ENCODE data around the gene SOCS3. TPM values are rescaled to one million over a fixed set of nuclear protein-coding genes. Genes with fewer than 3 reads are reported as not detected.

SOCS3 gene
- total RNA-seq, 1 experiment from 2014 or later = 21.7 TPM

DNA sequence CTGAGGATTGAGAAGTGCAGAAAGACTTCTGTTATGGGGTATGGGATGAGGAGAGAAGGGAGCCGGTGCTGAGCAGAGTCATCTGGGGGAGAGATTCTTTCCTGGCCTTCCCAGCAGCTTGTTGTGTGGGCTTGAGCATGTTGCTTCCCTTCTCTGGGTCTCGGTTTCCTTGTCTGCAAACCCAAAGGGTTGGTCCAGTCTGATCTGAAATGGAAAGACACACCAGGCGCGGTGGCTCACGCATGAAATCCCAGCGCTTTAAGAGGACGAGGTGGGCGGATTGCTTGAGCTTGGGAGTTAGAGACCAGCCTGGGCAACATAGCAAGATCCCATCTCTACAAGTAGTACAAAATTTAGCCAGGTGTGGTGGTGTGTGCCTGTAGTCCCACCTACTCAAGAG, 6.0 kb downstream of the SOCS3 start:
- POLR2A ChIA-PET (ENCODE audit: unreplicated experiment) = interaction anchor here (0.6 kb wide), 1 partner anchor 269 kb away, joined by 3 read pairs; no protein-coding TSS in a partner anchor
- TF ChIP-seq EZH2 (IDR thresholded peaks at IDR 0.05; ENCODE audit: low read depth) = no peak
- Histone ChIP-seq H3K4me1 (replicated peaks; ENCODE audit: insufficient read depth) (peaks cover 40% of the 10 kb centered on the region), H2AFZ (no peak overlapping the region), H3K79me2 (ENCODE audit: low read depth) (peaks cover 32% of the 10 kb centered on the region), H3K4me2 (peak overlapping the region; percentile 78), H3K36me3 (ENCODE audit: low read depth) (no peaks in the 10 kb centered on the region; the same call in 1 of the 2 replicates), H3K9me3 (ENCODE audit: insufficient read depth, low read depth) (no peaks in the 10 kb centered on the region), H3F3A (ENCODE audit: insufficient read depth, low read depth) (peaks cover 32% of the 10 kb centered on the region; the same call in 1 of the 2 replicates), H3K27ac (peak overlapping the region; percentile 65), H3K9me2 (ENCODE audit: insufficient read depth) (no peaks in the 10 kb centered on the region), H4K20me1 (ENCODE audit: insufficient read depth) (peaks cover 21% of the 10 kb centered on the region), H3K4me3 (peak overlapping the region; percentile 55; the same call in 1 of the 2 replicates), H3K27me3 (ENCODE audit: insufficient read depth, low read depth) (no peaks in the 10 kb centered on the region)
- intact Hi-C loops (cut with micrococcal nuclease; ENCODE audit: unreplicated experiment) = no loop called here
- CTCF ChIA-PET = no interaction called here
- TSS peak; percentile 73 for BruUV-seq (replicated peaks)
- no peak for DNase-seq

DNA sequence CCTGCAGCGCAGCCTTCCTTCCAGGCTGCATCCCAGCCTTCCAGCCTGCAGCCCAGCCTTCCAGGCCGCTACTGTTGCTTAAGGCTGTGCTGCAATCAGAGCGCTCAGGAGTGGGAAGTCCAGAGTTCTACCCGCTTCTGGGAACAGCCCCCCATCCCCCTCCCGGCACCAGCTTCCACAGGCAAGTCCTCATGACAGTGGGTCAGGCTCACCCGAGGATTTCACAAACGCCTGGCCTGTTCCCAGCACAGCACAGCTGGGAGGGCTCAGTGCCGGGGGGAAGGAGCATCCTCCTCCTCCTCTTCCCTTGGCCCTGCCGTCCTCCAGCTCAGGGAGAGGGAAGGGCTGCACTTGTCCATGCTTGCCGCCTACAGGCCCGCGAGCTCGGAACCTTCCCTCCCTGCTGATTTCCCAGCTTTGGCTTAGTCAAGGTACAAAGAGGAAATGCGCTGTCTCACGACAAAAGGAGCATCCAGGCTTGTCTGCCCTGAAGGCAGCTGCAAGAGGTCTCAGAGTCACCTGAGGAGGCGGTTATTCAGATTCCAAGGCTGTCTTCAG, 8.3 kb downstream of the SOCS3 start:
- Histone ChIP-seq H3K36me3 (ENCODE audit: low read depth) (no peaks in the 10 kb centered on the region), H3K79me2 (ENCODE audit: low read depth) (peaks cover 10% of the 10 kb centered on the region), H3K4me1 (replicated peaks; ENCODE audit: insufficient read depth) (peaks cover 22% of the 10 kb centered on the region), H3K4me3 (no peak overlapping the region), H3K9me2 (ENCODE audit: insufficient read depth) (no peaks in the 10 kb centered on the region), H4K20me1 (ENCODE audit: insufficient read depth) (no peaks in the 10 kb centered on the region), H3K9me3 (ENCODE audit: insufficient read depth, low read depth) (no peaks in the 10 kb centered on the region), H3K27ac (no peak overlapping the region), H3F3A (ENCODE audit: insufficient read depth, low read depth) (peaks cover 32% of the 10 kb centered on the region; the same call in 1 of the 2 replicates), H2AFZ (no peak overlapping the region), H3K27me3 (ENCODE audit: insufficient read depth, low read depth) (no peaks in the 10 kb centered on the region), H3K4me2 (peak overlapping the region; percentile 78; the same call in 1 of the 2 replicates)
- TF ChIP-seq EZH2 (IDR thresholded peaks at IDR 0.05; ENCODE audit: low read depth) = no peak
- TF ChIP-seq, protein P1, sequence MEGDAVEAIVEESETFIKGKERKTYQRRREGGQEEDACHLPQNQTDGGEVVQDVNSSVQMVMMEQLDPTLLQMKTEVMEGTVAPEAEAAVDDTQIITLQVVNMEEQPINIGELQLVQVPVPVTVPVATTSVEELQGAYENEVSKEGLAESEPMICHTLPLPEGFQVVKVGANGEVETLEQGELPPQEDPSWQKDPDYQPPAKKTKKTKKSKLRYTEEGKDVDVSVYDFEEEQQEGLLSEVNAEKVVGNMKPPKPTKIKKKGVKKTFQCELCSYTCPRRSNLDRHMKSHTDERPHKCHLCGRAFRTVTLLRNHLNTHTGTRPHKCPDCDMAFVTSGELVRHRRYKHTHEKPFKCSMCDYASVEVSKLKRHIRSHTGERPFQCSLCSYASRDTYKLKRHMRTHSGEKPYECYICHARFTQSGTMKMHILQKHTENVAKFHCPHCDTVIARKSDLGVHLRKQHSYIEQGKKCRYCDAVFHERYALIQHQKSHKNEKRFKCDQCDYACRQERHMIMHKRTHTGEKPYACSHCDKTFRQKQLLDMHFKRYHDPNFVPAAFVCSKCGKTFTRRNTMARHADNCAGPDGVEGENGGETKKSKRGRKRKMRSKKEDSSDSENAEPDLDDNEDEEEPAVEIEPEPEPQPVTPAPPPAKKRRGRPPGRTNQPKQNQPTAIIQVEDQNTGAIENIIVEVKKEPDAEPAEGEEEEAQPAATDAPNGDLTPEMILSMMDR (conservative IDR thresholded peaks at IDR 0.05) = no peak
- no peak for DNase-seq
- intact Hi-C loops (cut with micrococcal nuclease; ENCODE audit: unreplicated experiment) = no loop called here
- BruUV-seq (replicated peaks) = no TSS peak
- ChIA-PET POLR2A (ENCODE audit: unreplicated experiment) (interaction anchor here (0.6 kb wide), 2 partner anchors 10 to 43 kb away, joined by 3 to 21 read pairs; no protein-coding TSS in a partner anchor), CTCF (interaction anchor here (0.6 kb wide), 1 partner anchor 54 kb away, joined by 4 read pairs; no protein-coding TSS in a partner anchor)

DNA sequence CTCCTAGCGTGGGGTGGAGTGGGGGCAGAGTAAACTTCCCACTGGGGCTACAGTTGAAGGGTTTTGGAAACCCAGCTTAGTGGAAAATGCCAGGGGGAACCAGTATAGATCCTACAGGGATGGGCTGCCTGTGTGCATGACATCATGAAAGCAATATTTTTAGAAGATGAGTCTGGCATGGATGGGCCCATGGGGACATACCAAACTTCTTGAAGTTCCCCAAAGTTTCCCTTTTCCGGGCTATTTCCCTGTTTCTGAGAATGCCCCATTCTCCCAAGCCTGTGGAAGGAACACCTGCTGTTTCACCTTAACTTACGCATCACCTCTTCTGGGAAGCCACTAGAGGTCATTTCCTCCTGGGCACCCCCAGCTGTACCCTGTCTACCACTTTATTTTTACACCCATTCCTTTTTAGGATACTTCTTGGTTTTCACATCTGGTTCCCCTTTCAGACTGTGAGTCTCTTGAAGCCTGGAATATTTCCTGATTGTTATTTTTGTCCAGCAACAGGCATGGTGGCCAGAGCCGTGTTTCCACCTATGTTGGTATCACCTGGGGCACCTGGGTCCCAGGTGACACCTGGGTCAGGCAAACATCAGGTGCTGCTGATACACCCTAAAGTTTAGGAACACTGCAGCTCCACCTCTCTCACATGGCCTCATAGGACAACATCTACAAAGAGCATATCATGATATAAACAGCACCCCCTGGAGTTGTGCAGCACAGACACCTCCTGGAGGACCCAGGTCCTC, 9.8 kb downstream of the SOCS3 start:
- no peaks in the 10 kb centered on the region for H3K36me3 ChIP-seq (ENCODE audit: low read depth)
- no peaks in the 10 kb centered on the region for H3K9me2 ChIP-seq (ENCODE audit: insufficient read depth)
- BruUV-seq (replicated peaks) = no TSS peak
- no peak for TF ChIP-seq EZH2 (IDR thresholded peaks at IDR 0.05; ENCODE audit: low read depth)
- TF ChIP-seq, protein P1 (conservative IDR thresholded peaks at IDR 0.05) = no peak; the same call in 1 of the 2 replicates
- no peak overlapping the region for H3K4me3 ChIP-seq
- peaks cover 26% of the 10 kb centered on the region; the same call in 1 of the 2 replicates for H3F3A ChIP-seq (ENCODE audit: insufficient read depth, low read depth)
- peaks cover 18% of the 10 kb centered on the region for H3K4me1 ChIP-seq (replicated peaks; ENCODE audit: insufficient read depth)
- H2AFZ ChIP-seq = no peak overlapping the region
- no peaks in the 10 kb centered on the region for H3K27me3 ChIP-seq (ENCODE audit: insufficient read depth, low read depth)
- H3K9me3 ChIP-seq (ENCODE audit: insufficient read depth, low read depth) = no peaks in the 10 kb centered on the region
- intact Hi-C loops (cut with micrococcal nuclease; ENCODE audit: unreplicated experiment) = no loop called here
- H4K20me1 ChIP-seq (ENCODE audit: insufficient read depth) = no peaks in the 10 kb centered on the region
- H3K4me2 ChIP-seq = no peak overlapping the region
- H3K79me2 ChIP-seq (ENCODE audit: low read depth) = no peaks in the 10 kb centered on the region
- ChIA-PET POLR2A (ENCODE audit: unreplicated experiment) (no interaction called here), CTCF (no interaction called here)
- DNase-seq = no peak
- H3K27ac ChIP-seq = no peak overlapping the region
